CD1c-positive myeloid dendritic cell (primary cell): ENCODE data around the gene MARCHF3.
"Not testable (repeated sequence)": the region's sequence is repeated elsewhere in the genome, so short reads cannot be mapped to it uniquely, and the experiment has no call there.

ENCODE experiments used
- DNase-seq: peaks from one replicate; pipeline ENCODE4 v3.0.0-alpha.2; 2016; ENCODE audit errors: extremely low spot score

MARCHF3 gene

DNA sequence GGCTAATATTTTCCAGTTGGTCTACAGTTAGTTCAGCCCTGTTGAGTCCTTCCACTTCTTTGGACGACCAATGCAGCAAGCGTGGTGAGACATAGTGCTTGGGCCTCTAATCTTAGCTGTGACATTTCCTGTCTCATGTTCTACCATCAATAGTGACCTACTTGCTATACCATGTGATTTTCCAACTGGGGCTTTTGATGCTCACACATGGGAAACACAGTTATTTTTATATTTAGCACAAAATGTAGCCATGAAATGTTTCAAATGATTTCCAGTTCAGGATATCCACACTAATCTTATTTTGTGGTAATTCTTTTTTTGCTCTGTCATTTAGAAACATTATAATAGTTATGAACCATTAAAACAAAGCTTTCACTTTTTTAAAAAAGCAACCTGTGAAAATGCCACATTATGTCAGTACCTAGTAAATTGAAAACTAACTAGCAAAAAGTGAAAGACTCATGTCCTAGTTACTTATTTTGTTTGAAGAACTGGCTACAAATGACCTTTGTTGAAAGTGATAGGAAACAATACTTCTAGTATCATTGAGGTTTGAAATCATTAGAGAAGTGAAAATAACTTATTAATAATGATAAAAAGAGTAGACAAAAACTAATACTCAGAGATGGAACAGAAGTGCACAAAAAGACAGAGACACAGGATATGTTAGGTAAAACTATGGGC is 18.3 kb downstream of the MARCHF3 start:
- no peak for DNase-seq

- DNase-seq: no peak
Observed at GRCh38 chr5:127011153-127011552, 19.2 kb downstream of the MARCHF3 start.

GRCh38 chr5:127010362-127010761 is 20.0 kb downstream of the MARCHF3 start:
- no peak for DNase-seq

DNA sequence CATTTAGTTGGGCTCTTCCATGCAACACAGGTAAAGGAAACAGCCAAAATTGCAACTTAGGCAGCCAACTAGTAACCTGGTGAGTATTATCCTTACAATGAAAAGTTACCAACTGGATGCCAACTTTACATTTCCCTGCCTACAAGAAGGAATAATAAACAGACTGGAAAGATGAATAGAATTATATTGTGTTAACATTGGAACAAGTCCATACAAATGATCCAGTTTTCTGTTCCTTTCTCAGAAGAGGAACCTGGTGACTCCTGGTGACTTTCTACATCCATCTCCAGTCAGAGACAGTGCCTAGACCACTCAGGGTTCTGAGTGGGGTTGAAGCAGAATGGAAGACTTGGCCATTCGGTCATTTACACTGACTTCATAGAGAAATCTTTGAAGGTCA is 20.6 kb downstream of the MARCHF3 start:
- DNase-seq: no peak

DNA sequence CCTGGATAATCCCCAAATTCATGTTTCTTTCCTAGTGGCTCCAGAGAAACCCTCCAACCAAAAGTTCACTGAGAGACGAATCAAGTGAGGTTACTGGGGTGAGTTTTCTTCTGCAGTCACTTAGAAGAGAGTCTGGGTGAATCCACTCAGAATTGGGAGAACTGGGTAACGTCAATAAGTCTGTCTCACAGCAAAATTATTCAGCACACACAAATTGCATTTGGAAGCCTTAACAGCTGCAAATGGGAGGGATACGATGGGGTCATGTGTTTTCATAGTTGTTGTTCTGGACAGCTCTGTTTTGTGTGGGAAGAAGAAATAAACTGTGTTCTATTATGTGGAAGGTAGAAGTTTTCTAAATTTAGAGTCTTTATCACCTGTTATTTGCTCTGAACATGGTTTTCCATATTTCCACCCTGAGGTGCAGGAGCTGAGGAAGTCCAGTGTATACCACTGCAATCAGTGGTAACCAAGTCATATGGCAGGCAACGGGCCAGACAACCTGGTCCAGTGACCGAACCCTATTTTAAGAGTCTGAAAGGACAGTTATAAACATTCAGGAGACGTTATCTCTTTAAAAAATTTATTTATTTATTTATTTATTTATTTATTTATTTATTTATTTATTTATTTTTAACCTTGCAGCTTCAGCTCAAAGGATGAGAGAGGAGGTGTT is 21.9 kb downstream of the MARCHF3 start:
- DNase-seq: no peak

DNA sequence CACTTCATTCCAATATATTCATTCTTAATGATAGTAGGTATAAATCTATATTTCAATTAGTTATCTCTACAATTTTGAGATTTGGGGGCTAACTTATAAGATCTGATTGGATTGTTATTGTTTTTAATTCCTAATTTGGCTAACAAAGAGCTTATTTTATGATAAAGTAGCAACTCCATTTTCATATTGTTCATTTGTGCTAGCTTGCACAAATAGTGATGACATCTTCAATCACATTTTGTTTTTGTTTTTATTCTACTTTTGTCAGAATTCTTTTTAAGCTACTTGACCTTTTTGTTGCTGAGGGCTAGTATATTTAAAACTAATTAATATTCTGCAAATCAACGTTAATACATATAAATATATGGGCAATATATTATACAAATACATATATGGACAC is 22.8 kb downstream of the MARCHF3 start:
- DNase-seq: no peak

GRCh38 chr5:127006744-127007143 is 23.6 kb downstream of the MARCHF3 start:
- no peak for DNase-seq

- not testable (repeated sequence) for DNase-seq
Observed at GRCh38 chr5:127005282-127005681, 25.1 kb downstream of the MARCHF3 start.

DNA sequence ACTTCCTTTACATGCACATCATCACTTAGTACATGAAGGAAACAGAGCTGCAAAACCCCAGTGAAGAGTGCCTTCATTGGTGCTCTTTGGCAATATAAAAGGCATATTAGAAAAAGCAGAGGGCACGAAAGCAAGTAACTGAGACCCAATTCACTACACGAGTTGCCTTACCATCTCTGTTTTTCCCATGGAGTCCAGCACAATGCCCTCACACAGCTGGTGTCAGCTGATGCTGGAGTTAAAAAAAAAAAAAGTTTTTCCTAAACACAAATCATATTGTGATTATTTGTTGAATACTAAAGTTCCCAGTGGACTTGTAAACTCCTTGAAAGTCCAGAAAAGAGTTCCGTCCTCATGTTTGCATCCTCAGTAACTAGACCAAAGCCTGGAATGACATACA is 25.6 kb downstream of the MARCHF3 start:
- no peak for DNase-seq

GRCh38 chr5:127003798-127004495 is 26.4 kb downstream of the MARCHF3 start:
- DNase-seq: no peak

- DNase-seq: no peak
Observed at GRCh38 chr5:127002390-127002789, 28.0 kb downstream of the MARCHF3 start.

DNA sequence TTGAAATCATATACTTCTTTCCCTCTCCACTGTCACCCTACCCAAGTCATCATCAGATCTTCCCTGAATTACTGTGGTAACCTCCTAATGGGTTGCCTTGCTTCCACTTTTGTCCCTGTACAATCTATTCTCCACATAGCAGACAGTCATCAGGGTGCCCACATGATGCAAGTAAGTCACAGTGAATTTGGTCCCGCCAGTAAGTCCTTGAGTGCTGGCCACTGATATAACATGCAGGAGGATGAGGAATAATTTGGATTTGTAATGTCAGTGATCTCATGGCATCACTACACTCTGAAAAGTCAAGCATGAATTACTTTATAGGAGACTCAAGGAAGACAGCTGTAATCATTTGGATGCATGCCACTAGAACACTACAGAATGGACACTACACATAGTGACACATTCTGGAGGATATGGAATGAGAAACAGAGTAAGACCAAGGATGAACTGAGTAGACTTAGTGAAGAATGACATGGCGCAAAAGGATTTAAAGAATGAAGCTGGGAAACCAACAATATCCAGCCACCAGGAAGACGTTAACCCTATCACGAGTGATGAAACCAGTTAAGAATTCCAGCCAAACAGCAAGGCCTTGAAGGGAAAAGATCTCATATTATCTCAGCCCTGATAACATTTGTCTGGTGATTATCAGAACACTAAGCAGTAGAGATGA is 28.6 kb downstream of the MARCHF3 start:
- DNase-seq: no peak

DNA sequence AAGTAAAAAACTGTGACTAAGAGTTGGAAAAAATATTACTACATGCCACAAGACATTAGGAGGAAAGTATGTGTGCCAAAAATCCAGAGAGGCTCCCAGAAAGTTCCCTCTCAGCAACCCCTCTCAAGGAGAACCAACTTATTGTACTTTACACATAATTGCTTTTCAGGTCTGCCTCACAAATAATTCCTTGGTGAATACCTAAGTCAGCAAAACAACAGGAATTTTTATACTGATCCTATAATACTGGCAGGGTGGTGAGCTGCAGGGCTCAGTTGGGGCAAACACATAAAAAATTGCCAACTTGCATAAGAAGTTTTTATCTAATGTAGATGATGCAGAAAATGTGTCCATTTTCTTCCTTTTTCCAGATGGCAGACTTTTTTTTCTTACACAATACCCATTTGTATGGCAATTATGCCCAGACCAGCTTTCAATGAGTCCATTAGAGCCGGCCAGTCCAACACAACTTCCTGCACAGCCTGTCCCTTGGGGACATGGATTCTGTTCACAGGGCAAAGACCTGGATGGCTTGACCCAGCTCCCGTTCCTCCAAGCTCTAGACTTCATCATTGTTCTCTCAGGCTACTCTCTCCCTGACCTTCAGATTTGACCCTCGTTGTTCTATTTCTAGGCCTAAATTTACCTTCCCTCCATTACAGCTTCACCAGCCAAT is 31.3 kb downstream of the MARCHF3 start:
- DNase-seq: no peak

GRCh38 chr5:126998201-126998631 is 32.1 kb downstream of the MARCHF3 start:
- DNase-seq: no peak

GRCh38 chr5:126995689-126996088 is 34.7 kb downstream of the MARCHF3 start:
- DNase-seq: no peak

- DNase-seq: no peak
Observed at GRCh38 chr5:126995039-126995438, 35.3 kb downstream of the MARCHF3 start.

GRCh38 chr5:126994485-126994884 is 35.9 kb downstream of the MARCHF3 start:
- DNase-seq: no peak

GRCh38 chr5:126988021-126988569 is 42.3 kb downstream of the MARCHF3 start:
- DNase-seq: no peak

DNA sequence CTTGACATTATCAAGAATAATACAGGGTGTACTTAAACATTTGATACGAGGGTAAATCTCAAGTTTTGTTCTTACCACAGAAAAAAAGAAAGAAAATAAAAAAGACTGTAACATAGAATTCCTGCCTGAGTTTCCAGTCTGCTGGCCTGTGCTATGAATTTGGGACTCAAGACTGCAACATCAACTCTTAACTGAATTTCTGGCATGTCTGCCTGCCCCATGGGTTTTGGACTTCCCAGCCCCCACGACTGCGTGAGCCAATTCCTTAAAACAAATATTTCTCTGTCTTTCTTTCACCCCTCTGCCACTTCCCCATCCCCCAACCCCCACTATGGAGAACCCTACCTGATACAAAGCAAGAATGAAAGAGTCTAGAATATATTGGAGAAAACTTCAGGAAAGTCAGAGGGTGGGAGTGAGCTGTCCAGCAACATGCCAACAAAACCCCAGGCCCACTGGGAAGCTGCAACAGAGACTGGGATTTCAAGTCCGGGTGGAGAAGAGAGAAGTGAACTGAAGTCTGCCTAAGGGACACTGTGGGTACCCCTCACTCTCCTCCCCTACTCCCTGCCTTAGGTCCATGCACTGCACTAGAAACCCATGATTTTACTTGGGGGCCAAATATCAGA is 43.0 kb downstream of the MARCHF3 start:
- DNase-seq: no peak

- no peak for DNase-seq
Observed at GRCh38 chr5:126984632-126985031, 45.7 kb downstream of the MARCHF3 start.

DNA sequence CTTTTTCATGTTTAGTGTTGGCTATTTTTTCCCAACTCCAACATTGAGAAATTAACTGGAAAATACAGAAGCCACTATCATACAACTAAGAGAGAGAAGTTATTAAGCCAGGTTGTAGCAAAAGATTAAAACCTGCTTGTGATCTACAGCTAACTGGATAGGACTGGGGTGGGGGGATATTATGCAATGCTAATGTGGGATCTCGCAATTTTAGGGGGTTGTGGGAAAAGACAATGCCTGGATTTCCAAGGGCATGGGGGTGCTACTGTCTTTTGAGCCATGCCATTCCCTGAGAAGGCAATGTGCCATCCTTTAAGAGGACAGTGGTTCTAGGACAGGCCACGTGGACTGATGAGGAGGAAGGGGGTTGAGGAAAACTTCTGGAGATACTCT is 46.5 kb downstream of the MARCHF3 start:
- DNase-seq: no peak
